NCI-H146 treated with DMSO at 0.1 percent for 48 hours (cell line): Measurements from ENCODE around the gene DDX24.

Source experiments
- DNase-seq: peaks from one replicate; lab custom pipeline; 2025; ENCODE audit not compliant: unreplicated experiment; lab: John Stamatoyannopoulos, UW

DDX24 gene

DNA sequence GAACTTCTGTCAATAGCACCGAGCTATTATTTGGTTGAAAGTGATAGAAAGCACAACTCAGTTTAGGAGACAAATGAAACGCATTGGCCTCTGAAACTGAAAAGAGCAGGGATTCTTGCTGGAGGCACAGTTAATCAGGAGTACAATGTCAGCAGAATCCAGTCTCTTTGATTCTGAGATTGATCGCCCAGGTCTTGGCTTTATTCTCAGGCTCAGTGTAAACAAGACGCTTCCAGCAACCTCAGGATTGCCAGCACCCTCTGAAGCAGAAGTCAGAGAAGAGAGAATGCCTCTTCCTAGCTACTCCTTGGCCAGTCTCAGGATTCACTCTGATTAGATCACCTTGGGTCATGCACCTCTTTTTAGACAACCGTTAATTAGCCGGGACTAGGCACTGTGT is 66.6 kb downstream of the DDX24 start:
- no peak for DNase-seq

DNA sequence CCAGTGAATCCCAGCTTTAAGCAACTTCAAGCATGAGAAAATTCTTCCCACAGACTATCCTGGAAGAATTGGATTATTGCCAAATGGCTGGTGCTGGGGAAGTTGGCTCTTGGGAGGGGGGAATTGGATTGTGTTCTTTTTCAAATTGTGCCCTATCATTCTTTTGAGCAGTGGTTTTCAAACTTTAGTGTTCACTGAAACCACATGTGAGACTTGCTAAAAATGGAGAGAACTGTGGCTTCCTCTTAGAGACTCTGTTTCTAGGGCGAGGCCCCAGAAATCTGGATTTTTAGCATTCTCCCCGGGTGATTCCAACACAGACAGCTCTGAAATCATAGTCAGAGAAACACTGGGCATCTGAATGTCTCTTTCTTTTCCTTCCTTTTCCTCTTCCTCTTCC is 69.2 kb downstream of the DDX24 start:
- no peak for DNase-seq

DNA sequence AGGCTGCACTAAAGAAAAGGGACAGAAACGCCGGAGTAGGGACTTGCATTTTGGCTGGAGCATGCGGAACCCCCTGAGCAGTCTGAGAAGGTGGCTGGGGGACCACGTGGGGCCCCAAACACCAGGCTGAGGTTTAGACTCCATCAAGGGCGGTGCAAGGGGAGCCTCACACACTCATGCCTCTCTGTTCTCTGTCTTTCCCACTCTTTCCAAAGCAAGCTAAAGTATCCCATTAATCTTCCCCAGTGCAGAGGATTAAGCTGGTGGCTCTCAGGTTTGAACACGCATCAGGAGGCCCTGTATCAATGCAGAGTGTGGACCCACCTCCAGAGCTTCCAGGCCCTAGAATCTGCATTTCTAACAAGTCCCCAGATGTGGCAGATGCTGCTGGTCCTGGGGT is 70.4 kb downstream of the DDX24 start:
- DNase-seq = no peak

DNA sequence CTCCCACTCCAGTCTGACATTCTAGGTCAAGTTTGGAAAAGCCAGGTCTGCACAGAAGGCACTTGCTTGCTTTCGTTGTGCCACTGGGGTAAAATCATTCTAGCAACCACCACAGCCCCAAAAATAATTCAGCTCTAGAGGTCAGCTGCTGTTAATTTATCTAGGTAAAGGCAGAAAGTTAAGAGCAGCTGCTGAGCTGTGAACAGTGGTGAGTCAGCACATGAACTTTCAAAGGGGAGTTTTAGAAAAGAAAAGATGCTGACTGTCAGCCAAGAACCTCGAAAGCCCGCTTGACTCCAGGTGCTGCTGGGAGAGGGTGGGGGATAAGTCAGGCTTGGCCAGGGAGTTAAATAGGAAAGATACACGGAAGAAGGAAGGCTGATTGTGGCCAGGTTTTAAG is 71.2 kb downstream of the DDX24 start:
- DNase-seq = no peak

DNA sequence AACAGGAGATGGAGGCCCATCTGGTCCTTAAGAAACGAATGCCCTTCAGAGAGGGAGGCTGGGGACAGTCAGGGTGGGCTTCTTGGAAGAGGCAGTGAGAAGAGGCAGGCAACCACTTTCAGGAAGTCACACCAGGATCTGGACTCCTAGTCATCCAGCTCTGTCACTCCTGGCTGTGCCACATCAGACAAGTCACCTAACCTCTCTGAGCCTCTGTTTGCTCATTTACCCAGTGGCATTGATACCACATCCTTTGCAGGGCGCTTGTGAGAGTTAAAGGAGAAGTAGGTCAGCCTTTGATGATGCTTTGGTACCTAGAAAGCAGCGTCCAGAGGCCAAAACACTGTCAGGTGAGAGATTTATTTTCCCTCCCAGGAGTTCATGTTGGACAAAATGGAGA is 72.8 kb downstream of the DDX24 start:
- DNase-seq = no peak

DNA sequence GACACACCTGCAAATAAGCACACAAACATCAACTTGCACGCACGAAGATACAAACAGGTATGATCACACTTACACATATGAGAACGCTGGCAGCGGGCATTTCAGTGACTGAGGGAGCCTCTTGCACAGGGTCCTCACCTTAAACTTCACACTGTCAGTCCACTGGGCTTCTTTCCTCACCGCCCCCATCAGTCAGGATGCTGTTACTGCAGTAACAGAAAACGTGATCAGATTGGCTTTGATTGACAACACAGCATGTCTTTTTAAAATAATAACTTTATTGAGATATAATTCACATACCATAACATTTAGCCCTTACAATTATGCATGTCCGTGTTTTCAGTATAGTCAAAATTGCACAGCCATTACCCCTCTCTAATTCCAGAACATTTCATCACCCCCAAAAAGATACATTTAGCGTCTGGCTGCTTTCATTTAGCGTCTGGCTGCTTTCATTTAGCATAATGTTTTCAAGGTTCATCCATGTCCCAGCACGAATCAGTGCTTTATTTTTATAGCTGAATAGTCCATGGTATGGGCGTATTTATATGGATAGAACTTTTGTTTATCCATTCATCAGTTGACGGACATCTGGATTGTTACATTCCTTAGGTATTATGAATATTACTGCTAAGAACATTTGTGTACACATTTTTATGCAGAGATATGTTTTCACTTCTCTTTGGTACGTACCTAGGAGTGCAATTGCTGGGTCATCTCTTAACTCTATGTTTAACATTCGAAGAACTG is 75.5 kb downstream of the DDX24 start:
- DNase-seq = no peak

DNA sequence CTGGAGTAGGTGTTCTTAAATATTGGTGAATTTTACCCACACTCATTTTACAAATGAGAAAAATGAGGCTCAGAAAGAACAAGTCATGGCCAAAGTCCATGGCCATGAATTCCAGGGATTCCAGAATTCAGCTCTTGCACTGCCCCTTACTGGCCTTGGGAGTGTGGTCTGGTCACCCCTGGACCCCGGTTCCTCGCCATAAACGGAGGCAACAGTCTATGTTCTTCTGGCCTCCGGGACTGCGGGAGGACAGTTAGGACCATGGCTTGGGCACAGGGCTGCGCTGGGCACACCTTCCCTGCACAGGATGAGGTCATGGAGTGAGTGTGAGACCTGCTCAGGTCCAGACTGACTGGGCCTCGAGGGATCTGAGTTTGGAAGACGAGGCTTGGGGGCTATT is 77.0 kb downstream of the DDX24 start:
- DNase-seq = no peak

DNA sequence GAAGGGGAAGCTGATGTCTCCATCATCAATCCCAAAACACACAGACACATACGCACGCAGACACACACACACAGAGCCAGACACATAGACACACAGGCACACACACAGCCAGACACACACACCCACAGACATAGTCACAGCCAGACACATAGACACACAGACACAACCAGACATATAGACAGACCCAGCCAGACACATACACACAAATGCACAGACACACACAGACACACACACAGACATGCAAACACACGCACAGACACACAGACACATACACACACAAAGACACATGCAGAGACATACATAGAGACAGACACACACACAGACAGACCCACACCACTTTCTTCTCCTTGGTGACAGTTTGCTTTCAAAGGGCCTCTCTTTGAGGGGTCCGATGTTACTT is 77.6 kb downstream of the DDX24 start:
- no peak for DNase-seq

DNA sequence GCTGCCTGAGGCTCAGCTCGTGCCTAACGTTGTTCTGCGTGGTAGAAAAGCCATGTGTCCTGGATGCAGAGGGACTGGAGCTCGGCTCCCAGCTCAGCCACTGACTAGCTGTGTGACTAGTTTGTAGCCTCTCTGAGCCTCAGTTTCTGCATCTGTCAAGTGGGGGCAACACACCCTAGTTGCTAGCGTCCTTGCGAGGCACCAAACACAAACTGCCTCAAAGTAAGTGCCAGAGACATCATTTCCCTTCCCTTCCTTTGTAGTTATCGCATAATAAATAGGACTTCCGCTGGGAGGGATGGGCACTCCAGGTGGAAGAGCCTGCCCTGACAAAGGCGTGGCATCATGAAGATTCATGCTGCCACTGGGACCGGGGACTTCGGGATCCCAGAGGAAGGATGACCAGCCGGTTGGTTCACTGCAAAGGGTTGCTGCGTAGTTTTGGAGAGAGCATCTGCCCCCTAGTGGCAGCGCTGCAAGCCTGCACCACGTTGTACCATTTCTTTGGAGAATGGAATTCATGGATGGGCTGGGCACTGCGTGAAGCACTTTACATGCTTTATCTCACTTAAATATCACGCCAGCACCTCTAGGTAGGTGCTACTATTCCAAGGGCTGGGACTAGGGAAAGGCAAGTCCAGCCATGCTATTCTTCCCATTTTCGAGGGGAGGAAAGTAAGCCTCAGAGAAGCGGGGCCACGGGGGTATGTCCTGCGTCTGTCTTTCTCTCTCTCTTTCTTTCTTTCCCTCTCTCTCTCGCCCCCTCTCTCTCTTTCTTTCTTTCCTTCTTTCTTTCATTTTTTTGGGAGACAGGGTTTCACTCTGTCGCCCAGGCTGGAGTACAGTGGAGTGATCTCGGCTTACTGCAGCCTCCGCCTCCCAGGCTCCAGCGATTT is 79.3 kb downstream of the DDX24 start:
- DNase-seq = no peak

DNA sequence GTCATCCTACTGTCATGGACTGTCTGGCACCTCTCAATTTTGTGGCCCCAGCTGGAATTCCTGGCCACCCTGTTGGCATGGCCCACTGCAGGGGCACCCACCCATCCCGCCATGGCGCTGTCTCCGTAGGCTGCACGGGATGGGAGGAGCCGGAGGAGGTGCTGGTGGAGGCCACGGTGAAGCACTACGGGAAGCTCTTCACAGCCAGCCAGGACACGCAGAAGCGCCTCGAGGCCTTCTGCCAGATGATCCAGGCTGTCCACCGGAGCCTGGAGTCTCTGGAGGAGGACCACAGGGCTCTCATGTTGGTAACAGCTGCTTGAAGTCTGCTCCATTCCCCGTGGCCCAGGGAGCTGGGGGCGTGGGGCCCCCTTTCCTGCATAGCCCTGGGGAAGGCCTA is 80.0 kb downstream of the DDX24 start:
- no peak for DNase-seq

DNA sequence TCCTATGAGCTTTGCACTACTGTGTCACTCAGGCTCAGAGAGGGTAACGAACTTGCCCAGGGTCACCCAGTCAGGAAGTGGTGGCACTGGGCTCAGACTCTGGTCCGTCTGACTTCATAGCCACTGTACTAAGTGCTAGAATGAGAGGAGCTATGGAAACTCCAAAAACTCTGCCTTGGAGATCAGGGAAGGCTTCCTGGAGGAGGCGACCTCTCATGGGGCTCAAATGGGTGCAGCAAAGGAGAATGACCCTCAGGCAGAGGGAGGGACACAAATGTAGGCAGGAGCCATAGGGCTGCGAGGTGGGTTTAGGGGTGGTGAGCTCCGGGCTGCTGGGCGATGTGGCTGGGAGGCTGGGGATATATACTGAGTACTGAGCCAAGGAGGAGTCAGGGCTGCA is 80.7 kb downstream of the DDX24 start:
- DNase-seq = no peak

DNA sequence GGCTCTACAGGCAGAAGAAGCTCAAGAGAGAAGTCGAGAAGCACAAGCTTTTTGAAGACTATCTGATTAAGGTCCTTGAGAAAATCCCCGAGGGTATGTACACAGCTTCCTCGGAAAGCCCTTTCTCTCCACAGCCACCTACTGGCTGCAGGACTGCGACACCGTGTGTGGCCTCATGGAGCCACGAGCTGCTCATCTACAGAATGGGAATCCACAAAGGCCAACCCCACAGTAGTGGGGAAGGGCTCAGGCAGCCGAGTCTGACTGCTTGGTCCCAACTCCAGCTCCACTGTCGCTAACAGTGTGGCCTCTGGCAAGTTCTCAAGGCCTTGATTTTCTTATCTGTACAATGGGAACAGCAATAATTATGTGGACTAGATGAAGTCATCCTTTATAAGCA is 81.4 kb downstream of the DDX24 start:
- DNase-seq = no peak

DNA sequence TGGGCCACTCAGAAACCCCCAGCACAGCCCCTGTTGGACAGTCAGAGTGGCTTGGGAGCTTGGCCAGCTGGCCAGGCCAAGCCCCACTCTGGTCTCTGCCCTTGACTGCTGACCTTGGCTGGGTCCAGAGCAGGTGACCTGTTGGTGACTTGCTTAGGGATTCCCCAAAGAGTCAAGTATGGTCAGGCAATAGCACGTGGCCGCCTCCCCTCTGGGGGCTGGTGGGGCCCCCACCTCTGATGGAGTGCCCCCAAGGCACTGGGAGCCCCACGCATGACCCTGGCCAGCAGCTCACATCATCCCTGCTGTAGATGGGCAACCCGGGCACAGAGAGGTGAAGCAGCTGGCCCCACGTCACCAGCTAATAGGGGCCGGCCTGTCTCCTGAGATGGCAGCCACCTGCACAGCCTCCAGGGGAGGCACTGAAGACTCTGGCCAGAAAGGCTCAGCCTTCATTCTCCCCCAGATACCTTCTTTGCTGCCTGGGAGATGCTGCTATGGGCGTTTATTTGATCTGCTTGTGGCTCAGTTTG is 82.1 kb downstream of the DDX24 start:
- no peak for DNase-seq
